ENCODE measurements around the gene ARHGAP18. TPM values are rescaled to one million over a fixed set of nuclear protein-coding genes. Genes with fewer than 3 reads are reported as not detected.
A peak's percentile ranks its signal among the peaks of the same experiment; 100 is the strongest.

The ARHGAP18 gene
- total RNA-seq, 1 experiment from 2014 or later = 2.4 TPM

DNA sequence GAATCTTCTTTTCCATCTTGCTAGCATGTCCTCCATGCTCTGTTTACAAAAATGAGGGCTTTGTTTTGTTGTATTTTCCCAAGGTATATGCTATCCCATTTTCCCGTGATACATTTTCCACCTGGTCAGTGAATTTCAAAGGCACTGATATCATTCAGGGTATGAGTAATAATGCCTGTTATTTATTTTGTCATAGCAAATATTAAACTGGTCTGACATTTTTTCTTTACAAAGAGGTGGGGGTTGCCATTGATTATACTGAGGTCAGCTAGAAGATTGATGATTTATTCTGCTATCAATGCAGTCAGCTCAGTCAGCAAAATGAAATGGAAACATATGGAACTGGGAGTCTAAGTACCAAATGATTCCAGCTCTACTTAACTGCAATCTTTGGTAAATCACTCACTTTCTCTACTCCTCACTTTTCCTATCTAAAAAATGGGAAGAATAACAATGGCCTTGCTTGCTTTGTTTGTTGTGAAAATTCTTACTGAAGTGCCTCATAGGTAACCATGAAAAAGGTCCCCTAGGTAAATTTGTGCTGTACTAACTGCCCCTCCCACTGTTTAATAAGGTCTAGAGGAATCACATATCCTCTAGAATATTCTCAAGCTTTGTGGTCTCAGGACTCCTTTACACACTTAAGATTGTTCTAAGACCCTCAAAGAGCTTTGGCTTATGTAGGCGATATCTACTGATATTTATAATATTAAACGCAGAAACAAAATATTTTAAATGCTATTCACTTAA, 64.0 kb downstream of the ARHGAP18 start:
- TF ChIP-seq, protein P1, sequence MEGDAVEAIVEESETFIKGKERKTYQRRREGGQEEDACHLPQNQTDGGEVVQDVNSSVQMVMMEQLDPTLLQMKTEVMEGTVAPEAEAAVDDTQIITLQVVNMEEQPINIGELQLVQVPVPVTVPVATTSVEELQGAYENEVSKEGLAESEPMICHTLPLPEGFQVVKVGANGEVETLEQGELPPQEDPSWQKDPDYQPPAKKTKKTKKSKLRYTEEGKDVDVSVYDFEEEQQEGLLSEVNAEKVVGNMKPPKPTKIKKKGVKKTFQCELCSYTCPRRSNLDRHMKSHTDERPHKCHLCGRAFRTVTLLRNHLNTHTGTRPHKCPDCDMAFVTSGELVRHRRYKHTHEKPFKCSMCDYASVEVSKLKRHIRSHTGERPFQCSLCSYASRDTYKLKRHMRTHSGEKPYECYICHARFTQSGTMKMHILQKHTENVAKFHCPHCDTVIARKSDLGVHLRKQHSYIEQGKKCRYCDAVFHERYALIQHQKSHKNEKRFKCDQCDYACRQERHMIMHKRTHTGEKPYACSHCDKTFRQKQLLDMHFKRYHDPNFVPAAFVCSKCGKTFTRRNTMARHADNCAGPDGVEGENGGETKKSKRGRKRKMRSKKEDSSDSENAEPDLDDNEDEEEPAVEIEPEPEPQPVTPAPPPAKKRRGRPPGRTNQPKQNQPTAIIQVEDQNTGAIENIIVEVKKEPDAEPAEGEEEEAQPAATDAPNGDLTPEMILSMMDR (conservative IDR thresholded peaks at IDR 0.05) = no peak
- no peak for DNase-seq
- no peak overlapping the region for H2AFZ ChIP-seq (ENCODE audit: low read length)

More for the DNA sequence above, 64.0 kb downstream of the ARHGAP18 start:
- no peak overlapping the region for H3T11ph ChIP-seq (ENCODE audit: low read length)
- Mint-ChIP-seq H3K36me3 (ENCODE audit: insufficient read depth in 1 of 3, low read depth in 3 of 3) (no peaks in the 10 kb centered on the region; a peak in 1 of 7 replicates), H3K9me3 (no peaks in the 10 kb centered on the region), H3K27me3 (ENCODE audit: low read depth) (no peaks in the 10 kb centered on the region), H3K27ac (peak overlapping the region in 1 of 3 experiments; percentile 85; a peak in 1 of 7 replicates), H3K4me1 (peaks cover 16 to 27% of the 10 kb centered on the region in 2 experiments), H3K4me3 (no peak overlapping the region)
- no peak overlapping the region for H2AK5ac ChIP-seq (ENCODE audit: insufficient read length, low read length)
- no peak overlapping the region for H3K4me2 ChIP-seq (ENCODE audit: insufficient read depth, insufficient read length, low read length)
- H3K23me2 ChIP-seq (ENCODE audit: insufficient read length, low read depth, low read length, poor library complexity, severe bottlenecking) = no peaks in the 10 kb centered on the region
- no peak overlapping the region for H3K4ac ChIP-seq (ENCODE audit: low read depth, low read length)
- H3K14ac ChIP-seq (ENCODE audit: insufficient read depth, low read length) = no peak overlapping the region
- no peak overlapping the region for H3K27ac ChIP-seq (ENCODE audit: insufficient read length, low read depth, low read length)
- H2BK12ac ChIP-seq (ENCODE audit: insufficient read length, low read depth, low read length) = no peak overlapping the region
- no CpG with 5 or more reads among the region's 3 CpGs for WGBS (ENCODE audit: extremely low coverage, insufficient read length, low lambda C conversion rate)
- H4K5ac ChIP-seq (ENCODE audit: insufficient read length, low read depth, low read length) = no peak overlapping the region
- no peak overlapping the region for H3K18ac ChIP-seq (ENCODE audit: insufficient read length, low read depth, low read length)
- H3K23ac ChIP-seq (ENCODE audit: insufficient read length, low read depth, low read length) = no peak overlapping the region
- no peak overlapping the region for H4K91ac ChIP-seq (ENCODE audit: insufficient read length, low read depth, low read length)
- H3K56ac ChIP-seq (ENCODE audit: insufficient read length, low read depth, low read length) = no peak overlapping the region
- no peak overlapping the region for H3K9ac ChIP-seq (ENCODE audit: extremely low read depth, insufficient read length, low read length)
- H4K8ac ChIP-seq (replicated peaks; ENCODE audit: insufficient read length, low read depth, low read length) = no peak overlapping the region
- no peaks in the 10 kb centered on the region for H4K20me1 ChIP-seq (ENCODE audit: control insufficient read depth, insufficient read depth, insufficient read length)
- peaks cover 6% of the 10 kb centered on the region; the same call in 1 of the 2 replicates for H3K4me1 ChIP-seq (ENCODE audit: insufficient read depth, low read length)
- H2BK5ac ChIP-seq (ENCODE audit: insufficient read length, low read length) = no peak overlapping the region
- H3K79me1 ChIP-seq (ENCODE audit: insufficient read depth, low read depth, low read length, poor library complexity, severe bottlenecking) = no peaks in the 10 kb centered on the region
- H3K27me3 ChIP-seq (ENCODE audit: insufficient read depth, low read length) = no peaks in the 10 kb centered on the region
- no peak overlapping the region for H2BK120ac ChIP-seq (ENCODE audit: low read depth, low read length, poor library complexity, severe bottlenecking)
- H3K9me3 ChIP-seq (ENCODE audit: control insufficient read depth, low read depth, low read length) = no peaks in the 10 kb centered on the region
- no peak overlapping the region for H2BK20ac ChIP-seq (ENCODE audit: low read depth, low read length, poor library complexity, severe bottlenecking)
- no peak overlapping the region for H2BK15ac ChIP-seq (ENCODE audit: low read depth, low read length)
- H3K79me2 ChIP-seq (ENCODE audit: insufficient read depth, low read length) = no peaks in the 10 kb centered on the region
